ENCODE data around the gene APOBEC3A.

APOBEC3A gene

DNA sequence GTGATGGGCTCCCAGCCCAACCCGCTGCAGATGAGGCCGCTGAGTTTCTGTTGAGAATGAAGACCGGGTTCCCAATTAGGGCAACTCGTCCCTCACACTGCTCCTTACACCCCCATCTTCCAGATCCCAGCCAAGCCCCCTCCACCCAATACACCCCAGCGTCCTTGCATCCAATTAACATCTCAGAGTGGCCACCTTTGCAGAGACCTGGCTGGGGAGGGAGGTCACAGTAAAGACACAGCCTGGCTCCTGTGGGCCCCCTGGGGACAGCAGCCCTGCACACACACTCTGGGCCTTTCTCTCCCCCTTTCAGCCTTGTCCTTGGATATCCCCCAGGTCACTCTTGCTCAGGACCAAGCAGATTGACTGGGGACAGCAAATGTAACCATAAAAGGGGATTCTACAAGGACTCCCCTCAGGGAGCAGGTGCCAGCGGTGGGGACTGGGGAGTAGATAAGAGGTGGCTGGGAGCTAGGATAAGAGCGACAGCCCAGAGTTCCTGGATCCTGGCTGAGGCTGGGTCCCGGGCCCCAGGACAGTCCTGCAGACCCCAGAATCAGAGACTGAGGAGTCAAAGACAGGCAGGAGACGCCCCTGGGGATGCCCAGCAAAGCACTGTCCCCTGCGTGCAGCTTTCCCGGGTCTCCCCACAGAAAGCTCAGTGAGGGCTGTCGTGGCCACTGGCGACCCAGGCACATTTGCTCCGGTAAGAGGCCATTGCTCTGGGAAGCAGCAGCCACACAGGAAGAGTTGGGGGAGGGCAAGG lies 8.4 kb downstream of the APOBEC3A start:
- TF ChIP-seq, protein P1, sequence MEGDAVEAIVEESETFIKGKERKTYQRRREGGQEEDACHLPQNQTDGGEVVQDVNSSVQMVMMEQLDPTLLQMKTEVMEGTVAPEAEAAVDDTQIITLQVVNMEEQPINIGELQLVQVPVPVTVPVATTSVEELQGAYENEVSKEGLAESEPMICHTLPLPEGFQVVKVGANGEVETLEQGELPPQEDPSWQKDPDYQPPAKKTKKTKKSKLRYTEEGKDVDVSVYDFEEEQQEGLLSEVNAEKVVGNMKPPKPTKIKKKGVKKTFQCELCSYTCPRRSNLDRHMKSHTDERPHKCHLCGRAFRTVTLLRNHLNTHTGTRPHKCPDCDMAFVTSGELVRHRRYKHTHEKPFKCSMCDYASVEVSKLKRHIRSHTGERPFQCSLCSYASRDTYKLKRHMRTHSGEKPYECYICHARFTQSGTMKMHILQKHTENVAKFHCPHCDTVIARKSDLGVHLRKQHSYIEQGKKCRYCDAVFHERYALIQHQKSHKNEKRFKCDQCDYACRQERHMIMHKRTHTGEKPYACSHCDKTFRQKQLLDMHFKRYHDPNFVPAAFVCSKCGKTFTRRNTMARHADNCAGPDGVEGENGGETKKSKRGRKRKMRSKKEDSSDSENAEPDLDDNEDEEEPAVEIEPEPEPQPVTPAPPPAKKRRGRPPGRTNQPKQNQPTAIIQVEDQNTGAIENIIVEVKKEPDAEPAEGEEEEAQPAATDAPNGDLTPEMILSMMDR (conservative IDR thresholded peaks at IDR 0.05; ENCODE audit: low read depth, low read length): no peak
- DNase-seq (ENCODE audit: low read depth): no peak
- no peak overlapping the region for H3K4me3 ChIP-seq (ENCODE audit: low read length)

- no peak for DNase-seq (ENCODE audit: low read depth)
- no peak overlapping the region for H3K4me3 ChIP-seq (ENCODE audit: low read length)
- TF ChIP-seq, protein P1 (conservative IDR thresholded peaks at IDR 0.05; ENCODE audit: low read depth, low read length): no peak
Observed at GRCh38 chr22:38966380-38966702, 8.9 kb downstream of the APOBEC3A start.

DNA sequence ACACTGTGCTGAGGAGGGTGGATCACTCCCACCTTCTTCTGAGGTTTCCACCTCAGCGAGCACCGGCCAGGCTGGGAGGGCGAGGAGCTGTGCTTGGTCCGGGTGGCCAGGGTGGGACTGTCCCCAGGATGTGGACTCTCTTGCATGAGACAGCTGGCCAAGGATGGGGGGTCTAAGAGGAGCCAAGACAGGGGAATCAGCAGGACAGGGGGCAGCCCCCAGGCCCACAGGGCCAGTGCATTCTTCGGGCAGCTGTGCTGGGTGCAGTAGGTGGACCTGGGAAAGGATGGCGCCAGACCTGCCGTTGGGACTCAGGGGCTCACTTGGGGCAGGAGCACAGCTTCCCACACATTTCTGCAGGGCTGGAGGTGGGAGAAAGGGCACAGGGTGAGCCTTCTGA lies 9.5 kb downstream of the APOBEC3A start:
- DNase-seq (ENCODE audit: low read depth): no peak
- no peak overlapping the region for H3K4me3 ChIP-seq (ENCODE audit: low read length)
- TF ChIP-seq, protein P1 (conservative IDR thresholded peaks at IDR 0.05; ENCODE audit: low read depth, low read length): no peak

DNA sequence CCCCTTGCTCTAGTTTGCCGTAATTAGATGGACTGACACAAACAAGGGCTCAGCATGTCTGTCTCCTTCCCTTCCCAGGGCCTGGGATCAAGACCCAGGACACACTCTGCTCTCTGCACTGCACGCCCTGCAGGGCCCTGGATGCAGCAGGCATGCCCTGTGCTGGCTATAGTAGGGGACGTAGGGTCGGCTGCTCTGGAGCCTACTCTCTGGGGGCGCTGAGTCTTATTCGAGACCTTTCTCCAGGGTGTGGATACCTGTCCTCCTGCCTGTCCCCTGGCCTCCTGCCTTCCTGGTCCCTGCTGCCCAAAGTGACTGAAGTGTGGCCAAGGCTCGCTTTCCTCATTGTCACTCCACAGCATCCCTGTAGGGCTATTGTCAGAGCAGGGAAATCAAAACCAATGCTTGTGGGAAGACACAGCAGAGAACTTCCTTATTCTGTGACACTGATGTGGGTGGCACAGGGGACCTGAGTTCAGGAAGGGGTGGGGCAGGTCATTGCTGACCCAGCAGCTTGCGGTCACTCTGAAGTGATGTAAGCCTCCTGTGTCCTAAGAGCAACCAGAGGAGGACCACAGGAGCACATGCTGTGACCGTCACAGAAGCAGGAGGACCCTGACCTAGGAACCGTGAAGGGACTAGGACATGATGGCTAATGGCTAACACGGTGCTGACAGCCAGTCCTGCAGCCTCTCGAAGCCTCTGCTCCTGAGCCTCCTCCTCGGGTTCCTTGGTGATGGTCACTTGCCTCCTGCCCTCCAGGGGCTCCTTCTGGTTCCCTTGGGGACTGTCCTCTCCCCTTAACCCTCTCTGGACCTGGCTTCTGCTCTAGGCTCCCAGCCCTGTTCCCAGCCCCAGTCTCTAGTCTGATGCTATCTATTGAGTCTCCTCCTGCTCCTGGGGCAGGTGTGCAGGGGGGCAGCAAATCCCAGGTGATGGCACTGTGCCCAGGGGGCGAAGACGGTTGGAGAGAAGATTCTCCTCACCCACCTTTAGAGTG lies 10.3 kb downstream of the APOBEC3A start:
- no peak for DNase-seq (ENCODE audit: low read depth)
- no peak overlapping the region for H3K4me3 ChIP-seq (ENCODE audit: low read length)
- TF ChIP-seq, protein P1 (conservative IDR thresholded peaks at IDR 0.05; ENCODE audit: low read depth, low read length): no peak

- TF ChIP-seq, protein P1 (conservative IDR thresholded peaks at IDR 0.05; ENCODE audit: low read depth, low read length): no peak
- H3K4me3 ChIP-seq (ENCODE audit: low read length): no peak overlapping the region
- no peak for DNase-seq (ENCODE audit: low read depth)
Observed at GRCh38 chr22:38968801-38969200, 11.4 kb downstream of the APOBEC3A start.

DNA sequence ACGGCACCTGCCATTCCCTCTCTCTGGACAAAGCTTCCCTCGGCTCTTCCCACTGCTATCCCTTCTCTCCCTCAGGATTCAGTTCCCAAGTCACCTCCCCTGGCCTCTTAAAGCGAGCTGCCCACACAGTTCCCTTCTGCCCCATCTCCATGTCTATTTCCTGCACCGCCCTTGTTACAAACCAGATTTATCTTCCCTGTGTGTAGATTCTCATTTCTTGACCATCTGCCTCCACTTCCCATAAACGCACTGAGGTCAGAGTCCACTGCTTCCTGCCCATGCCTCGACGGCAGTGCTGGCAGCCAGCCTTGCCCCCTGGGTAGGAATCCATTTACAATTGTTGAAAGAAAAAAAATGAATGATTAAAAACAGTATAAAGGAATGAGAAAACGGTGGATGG lies 13.1 kb downstream of the APOBEC3A start:
- DNase-seq (ENCODE audit: low read depth): no peak
- H3K4me3 ChIP-seq (ENCODE audit: low read length): no peak overlapping the region
- TF ChIP-seq, protein P1 (conservative IDR thresholded peaks at IDR 0.05; ENCODE audit: low read depth, low read length): no peak

Data from retinal pigment epithelial cell (primary cell).